GM12878 (cell line): ENCODE results near the gene EP400. TPM values are rescaled to one million over a fixed set of nuclear protein-coding genes. Genes with fewer than 3 reads are reported as not detected.

ENCODE experiments used
- ATAC-seq: fragments of 200-7000 bp; cut with Tn5 transposase; 3 replicates; pipeline ENCODE4 v1.9.1; 2020; ENCODE audit warnings: mild to moderate bottlenecking, moderate library complexity
- BruUV-seq: library from RNA; stranded (reverse); fragments of 400-500 nt; replicated peaks from 2 replicates; lab custom pipeline; 2021; lab: Mats Ljungman, UMichigan
- CTCF ChIA-PET: fragments of 300-600 bp; sonication (Branson Sonifier 250); formaldehyde crosslinking; extraction: SDS; loops from one replicate; lab custom pipeline; 2021; ENCODE audit warnings: inconsistent platforms; lab: Yijun Ruan, JAX
- POLR2A ChIA-PET: fragments of 350-600 bp; formaldehyde crosslinking; extraction: SDS; loops from one replicate; lab custom pipeline; 2021; ENCODE audit warnings: inconsistent platforms; lab: Charles Lee
- RAD21 ChIA-PET: fragments of 300-600 bp; sonication (Branson Sonifier 250); formaldehyde crosslinking; loops from one replicate; lab custom pipeline; 2023; ENCODE audit warnings: antibody characterized with exemption; ENCODE audit not compliant: unreplicated experiment; lab: Charles Lee
- SMC1A ChIA-PET: fragments of 300-600 bp; sonication (Branson Sonifier 250); formaldehyde crosslinking; loops from one replicate; lab custom pipeline; 2023; ENCODE audit not compliant: unreplicated experiment, uncharacterized antibody; lab: Charles Lee
- DNase-seq: peaks from one replicate; pipeline ENCODE4 v3.0.0-alpha.2; 2011; ENCODE audit warnings: low read depth, low spot score
- FAIRE-seq: peaks from 3 replicates; lab custom pipeline; 2011; peaks lifted over from hg19 to GRCh38; lab: Jason Lieb, UNC
- H2AFZ ChIP-seq: 2 replicates; pipeline ENCODE4 v1.6.0; 2011; ENCODE audit warnings: low read depth, low read length, control low read depth; ENCODE audit not compliant: control insufficient read depth
- H3K27ac ChIP-seq: 2 replicates; pipeline ENCODE4 v1.5.1; 2011; ENCODE audit warnings: control low read depth; ENCODE audit not compliant: control insufficient read depth, insufficient read depth
- H3K27me3 ChIP-seq, 2 experiments: replicated peaks in 1 of 2; 2 replicates each; pipeline versions ENCODE4 v1.6.0 to v1.6.1; 2011; ENCODE audit warnings: low read length in 1 of 2; ENCODE audit not compliant: control insufficient read depth in 2 of 2, insufficient read depth in 2 of 2
- H3K36me3 ChIP-seq, 2 experiments: 2 replicates each; pipeline ENCODE4 v1.5.1; 2011; ENCODE audit warnings: low read length in 1 of 2; ENCODE audit not compliant: control insufficient read depth in 2 of 2, insufficient read depth in 2 of 2
- H3K4me1 ChIP-seq: 2 replicates; pipeline ENCODE4 v1.6.1; 2011; ENCODE audit warnings: mild to moderate bottlenecking, low read length, moderate library complexity, mixed read lengths; ENCODE audit not compliant: control insufficient read depth, insufficient read depth
- H3K4me2 ChIP-seq: 2 replicates; pipeline ENCODE4 v1.6.0; 2011; ENCODE audit warnings: control low read depth; ENCODE audit not compliant: control insufficient read depth, insufficient read depth
- H3K4me3 ChIP-seq: fragments of 200-600 bp; sonication (generic); 2 replicates; pipeline ENCODE4 v1.5.1; 2016
- H3K79me2 ChIP-seq: 2 replicates; pipeline ENCODE4 v1.6.0; 2011; ENCODE audit warnings: low read length; ENCODE audit not compliant: control insufficient read depth, insufficient read depth
- H3K9ac ChIP-seq: 2 replicates; pipeline ENCODE4 v1.8.0; 2011; ENCODE audit warnings: low read length, control low read depth, mixed read lengths; ENCODE audit not compliant: control insufficient read depth, insufficient read depth
- H3K9me3 ChIP-seq: replicated peaks from 3 replicates; pipeline ENCODE4 v1.5.1; 2011; ENCODE audit warnings: mild to moderate bottlenecking, low read length; ENCODE audit not compliant: control insufficient read depth, insufficient read depth
- H4K20me1 ChIP-seq: 2 replicates; pipeline ENCODE4 v1.6.0; 2011; ENCODE audit not compliant: control insufficient read depth, insufficient read depth
- BCL11A ChIP-seq: IDR thresholded peaks from 2 replicates; pipeline ENCODE4 v1.6.1; 2011; ENCODE audit warnings: low read depth, low read length
- CBFB ChIP-seq: IDR thresholded peaks from 2 replicates; pipeline ENCODE4 v1.6.1; 2016; ENCODE audit warnings: antibody characterized with exemption, low read depth
- CREM ChIP-seq: IDR thresholded peaks from 2 replicates; pipeline ENCODE4 v1.6.1; 2014; ENCODE audit warnings: antibody characterized with exemption, low read depth
- EGR1 ChIP-seq, 2 experiments: IDR thresholded peaks; 1 replicate in 1 of 2; 2 replicates in 1 of 2; pipeline ENCODE4 v1.6.1; 2011 to 2012; ENCODE audit warnings: low read depth in 2 of 2, low read length in 2 of 2, borderline replicate concordance in 1 of 2, mild to moderate bottlenecking in 1 of 2, moderate library complexity in 1 of 2
- EP300 ChIP-seq, 2 experiments: fragments of 150-350 bp in 1 of 2; IDR thresholded peaks; 2 replicates each; pipeline ENCODE4 v1.6.1; 2011 to 2012; ENCODE audit warnings: low read depth in 2 of 2, low read length in 2 of 2, borderline replicate concordance in 1 of 2, improper control_type of control experiment in 1 of 2, inconsistent platforms in 1 of 2; ENCODE audit not compliant: control insufficient read depth in 1 of 2
- EZH2 ChIP-seq: IDR thresholded peaks from 2 replicates; pipeline ENCODE4 v1.6.1; 2012; ENCODE audit warnings: low read depth, mild to moderate bottlenecking, control low read depth, inconsistent platforms, low read length, borderline replicate concordance; ENCODE audit not compliant: control insufficient read depth
- IKZF1 ChIP-seq: fragments of 450-650 bp; conservative IDR thresholded peaks from 2 replicates; pipeline ENCODE4 v1.6.1; 2017; ENCODE audit warnings: antibody characterized with exemption, mild to moderate bottlenecking
- PAX5 ChIP-seq: IDR thresholded peaks from 2 replicates; pipeline ENCODE4 v1.6.1; 2011; ENCODE audit warnings: low read depth, low read length, borderline replicate concordance
- SIN3A ChIP-seq: IDR thresholded peaks from 2 replicates; pipeline ENCODE4 v1.6.1; 2012; ENCODE audit warnings: low read depth, low read length, improper control_type of control experiment
- ZZZ3 ChIP-seq: IDR thresholded peaks from 2 replicates; pipeline ENCODE4 v1.6.1; 2011; ENCODE audit warnings: low read depth; ENCODE audit not compliant: control insufficient read depth, insufficient read length
- WGBS: methylation state at CpG from one replicate; pipeline ENCODE4 v1.1.6; 2016; ENCODE audit warnings: low lambda C conversion rate; ENCODE audit not compliant: insufficient replicate concordance, insufficient coverage; ENCODE audit errors: missing lambda C conversion rate; 5-methylcytosine and 5-hydroxymethylcytosine counted together
- in situ Hi-C: fragments of 300-500 bp; cut with MboI; formaldehyde crosslinking; loops from 9 replicates; pipeline ENCODE4 v1.14.3; 2018; ENCODE audit warnings: mixed read lengths
- intact Hi-C: fragments of 100-400 bp; cut with micrococcal nuclease; formaldehyde crosslinking; loops from one replicate; pipeline ENCODE4 v1.14.2; 2022; ENCODE audit not compliant: unreplicated experiment
- polyA plus RNA-seq, 11 experiments: library from polyadenylated mRNA; depleted of rRNA in 4 of 11; unstranded in 6 of 11; stranded (reverse) in 5 of 11; fragments of >200 nt; fragmentation: Nextera tagmentation in 4 of 11; fragmentation: Illumina TruSeq in 1 of 11; extraction: Ambion mirVana in 4 of 11; extraction: Trizol in 1 of 11; gene quantifications; 1 replicate in 1 of 11; 2 replicates in 10 of 11; pipeline versions ENCODE4 v1.2.1 to v1.2.3, GENCODE V29; 2011 to 2016; ENCODE audit warnings: inconsistent platforms in 2 of 11, missing spikeins in 2 of 11, low read depth in 1 of 11
- total RNA-seq, 4 experiments: library from RNA; depleted of rRNA in 3 of 4; stranded (reverse); fragments of >200 nt in 3 of 4; fragmentation: Illumina TruSeq in 1 of 4; extraction: Trizol in 1 of 4; gene quantifications; 2 replicates each; pipeline versions ENCODE4 v1.2.1 to v1.2.3, GENCODE V29; 2013 to 2021
- TF ChIP-seq, protein P1 (sequence below): fragments of 450-650 bp; IDR thresholded peaks from 2 replicates; pipeline ENCODE4 v1.6.1; 2014; ENCODE audit warnings: mild to moderate bottlenecking
- TF ChIP-seq, protein P2 (sequence below): IDR thresholded peaks from 2 replicates; pipeline ENCODE4 v1.6.1; 2011; ENCODE audit warnings: low read depth, mild to moderate bottlenecking, low read length, moderate library complexity, borderline replicate concordance; ENCODE audit errors: extremely low read depth
- TF ChIP-seq, protein P3 (sequence below): fragments of 450-650 bp; IDR thresholded peaks from 2 replicates; pipeline ENCODE4 v1.6.1; 2017; ENCODE audit warnings: low read depth, mild to moderate bottlenecking, moderate library complexity

EP400 gene
- total and polyA plus RNA-seq, 10 of the 15 experiments (the other 5 are each of a cell fraction or from before 2014, with no cell fraction given), result 3.8 to 44.2 (median 8.4) TPM

DNA sequence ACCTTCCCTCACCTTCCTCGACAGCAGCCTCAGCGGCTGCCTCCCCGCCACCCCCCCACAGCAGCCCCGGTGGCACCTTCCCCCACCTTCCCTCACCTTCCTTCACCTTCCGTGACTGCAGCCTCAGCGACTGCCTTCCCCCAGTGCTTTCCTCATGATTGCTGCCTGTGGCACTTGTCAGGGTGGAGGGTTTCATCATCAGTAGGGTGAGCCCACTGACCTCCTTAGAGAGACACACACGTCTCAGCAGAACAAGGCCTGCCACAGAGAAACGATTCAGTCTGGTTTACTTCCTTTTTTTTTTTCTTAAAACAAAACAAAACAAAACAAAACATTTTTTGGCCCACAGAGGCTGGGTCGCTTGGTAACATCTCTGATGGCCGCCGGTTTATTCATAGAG, 75.0 kb downstream of the EP400 start:
- H3K4me3 ChIP-seq, result no peak overlapping the region
- RAD21 ChIA-PET, result no interaction called here
- intact Hi-C loops, result no loop called here
- peaks cover 28 to 35% of the 10 kb centered on the region in 2 experiments for H3K36me3 ChIP-seq
- CTCF ChIA-PET, result no interaction called here
- no peaks in the 10 kb centered on the region for H4K20me1 ChIP-seq
- DNase-seq, result no peak
- POLR2A ChIA-PET, result no interaction called here
- SMC1A ChIA-PET, result no interaction called here
- whole genome bisulfite sequencing, result 61% methylated on average over 6 of the region's 11 CpGs
- ATAC-seq, result no peak
- FAIRE-seq, result no peak
- TF ChIP-seq EZH2 (no peak), BCL11A (no peak)
- H3K27me3 ChIP-seq, result no peaks in the 10 kb centered on the region
- no peaks in the 10 kb centered on the region for H3K4me1 ChIP-seq
- in situ Hi-C loops, result no loop called here
- H3K9ac ChIP-seq, result no peak overlapping the region
- H3K9me3 ChIP-seq, result no peaks in the 10 kb centered on the region
- no peak overlapping the region for H3K4me2 ChIP-seq
- no peak overlapping the region for H3K27ac ChIP-seq
- BruUV-seq, result no TSS peak
- no peaks in the 10 kb centered on the region for H3K79me2 ChIP-seq
- H2AFZ ChIP-seq, result no peak overlapping the region

DNA sequence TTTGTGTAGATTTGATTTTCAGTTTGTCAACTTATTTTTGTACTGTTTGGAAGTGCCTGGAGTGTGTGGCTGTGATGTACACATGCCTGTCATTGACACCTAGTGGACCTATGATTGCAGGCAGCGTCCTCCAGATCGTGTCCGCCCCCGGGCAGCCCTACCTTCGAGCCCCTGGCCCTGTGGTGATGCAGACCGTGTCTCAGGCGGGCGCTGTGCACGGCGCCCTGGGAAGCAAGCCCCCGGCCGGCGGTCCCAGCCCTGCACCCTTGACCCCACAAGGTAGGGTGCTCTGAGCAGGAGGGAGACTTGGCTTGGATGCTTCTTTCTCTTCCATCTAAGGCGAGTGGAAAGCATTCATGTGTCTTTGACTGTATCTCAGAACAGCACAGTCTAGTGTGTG, 75.8 kb downstream of the EP400 start:
- Histone ChIP-seq H3K9me3 (no peaks in the 10 kb centered on the region), H3K36me3 (peaks cover 24 to 32% of the 10 kb centered on the region in 2 experiments), H3K4me2 (no peak overlapping the region), H3K4me1 (no peaks in the 10 kb centered on the region), H3K27ac (no peak overlapping the region), H3K4me3 (no peak overlapping the region), H4K20me1 (no peaks in the 10 kb centered on the region), H3K27me3 (no peaks in the 10 kb centered on the region), H3K9ac (no peak overlapping the region), H3K79me2 (no peaks in the 10 kb centered on the region), H2AFZ (no peak overlapping the region)
- POLR2A ChIA-PET, result no interaction called here
- RAD21 ChIA-PET, result no interaction called here
- SMC1A ChIA-PET, result no interaction called here
- BruUV-seq, result no TSS peak
- intact Hi-C loops, result no loop called here
- ATAC-seq, result no peak
- in situ Hi-C loops, result no loop called here
- no peak for FAIRE-seq
- 94% methylated on average over 14 of the region's 14 CpGs for WGBS
- CTCF ChIA-PET, result no interaction called here
- no peak for DNase-seq
- TF ChIP-seq EGR1 (IDR thresholded peaks at IDR 0.05; ENCODE audit: borderline replicate concordance in 1 of 2, low read depth in 2 of 2, low read length in 2 of 2) (no peak), CBFB (no peak), IKZF1 (no peak), ZZZ3 (no peak), PAX5 (no peak), EP300 (IDR thresholded peaks at IDR 0.05; ENCODE audit: borderline replicate concordance in 1 of 2, control insufficient read depth in 1 of 2, low read depth in 2 of 2, low read length in 2 of 2) (no peak), SIN3A (no peak), CREM (no peak)
- TF ChIP-seq, protein P1, sequence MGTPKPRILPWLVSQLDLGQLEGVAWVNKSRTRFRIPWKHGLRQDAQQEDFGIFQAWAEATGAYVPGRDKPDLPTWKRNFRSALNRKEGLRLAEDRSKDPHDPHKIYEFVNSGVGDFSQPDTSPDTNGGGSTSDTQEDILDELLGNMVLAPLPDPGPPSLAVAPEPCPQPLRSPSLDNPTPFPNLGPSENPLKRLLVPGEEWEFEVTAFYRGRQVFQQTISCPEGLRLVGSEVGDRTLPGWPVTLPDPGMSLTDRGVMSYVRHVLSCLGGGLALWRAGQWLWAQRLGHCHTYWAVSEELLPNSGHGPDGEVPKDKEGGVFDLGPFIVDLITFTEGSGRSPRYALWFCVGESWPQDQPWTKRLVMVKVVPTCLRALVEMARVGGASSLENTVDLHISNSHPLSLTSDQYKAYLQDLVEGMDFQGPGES, result no peak
- TF ChIP-seq, protein P2, sequence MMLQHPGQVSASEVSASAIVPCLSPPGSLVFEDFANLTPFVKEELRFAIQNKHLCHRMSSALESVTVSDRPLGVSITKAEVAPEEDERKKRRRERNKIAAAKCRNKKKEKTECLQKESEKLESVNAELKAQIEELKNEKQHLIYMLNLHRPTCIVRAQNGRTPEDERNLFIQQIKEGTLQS, result no peak
- TF ChIP-seq, protein P3, sequence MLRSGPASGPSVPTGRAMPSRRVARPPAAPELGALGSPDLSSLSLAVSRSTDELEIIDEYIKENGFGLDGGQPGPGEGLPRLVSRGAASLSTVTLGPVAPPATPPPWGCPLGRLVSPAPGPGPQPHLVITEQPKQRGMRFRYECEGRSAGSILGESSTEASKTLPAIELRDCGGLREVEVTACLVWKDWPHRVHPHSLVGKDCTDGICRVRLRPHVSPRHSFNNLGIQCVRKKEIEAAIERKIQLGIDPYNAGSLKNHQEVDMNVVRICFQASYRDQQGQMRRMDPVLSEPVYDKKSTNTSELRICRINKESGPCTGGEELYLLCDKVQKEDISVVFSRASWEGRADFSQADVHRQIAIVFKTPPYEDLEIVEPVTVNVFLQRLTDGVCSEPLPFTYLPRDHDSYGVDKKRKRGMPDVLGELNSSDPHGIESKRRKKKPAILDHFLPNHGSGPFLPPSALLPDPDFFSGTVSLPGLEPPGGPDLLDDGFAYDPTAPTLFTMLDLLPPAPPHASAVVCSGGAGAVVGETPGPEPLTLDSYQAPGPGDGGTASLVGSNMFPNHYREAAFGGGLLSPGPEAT, result no peak
